Type B pancreatic cell (in vitro differentiated cells): Measurements from ENCODE around the gene NAXE. TPM values are rescaled to one million over a fixed set of nuclear protein-coding genes. Genes with fewer than 3 reads are reported as not detected.

ENCODE experiments used
- DNase-seq: peaks from one replicate; pipeline ENCODE4 v3.0.0; 2021; ENCODE audit warnings: mixed read lengths; ENCODE audit not compliant: unreplicated experiment; ENCODE audit errors: extremely low spot score
- H3K27ac Mint-ChIP-seq: 2 replicates; pipeline ENCODE4 v1.8.0; 2021; ENCODE audit warnings: mild to moderate bottlenecking, mixed read lengths
- H3K27me3 Mint-ChIP-seq: 2 replicates; pipeline ENCODE4 v1.8.0; 2021; ENCODE audit warnings: mixed read lengths
- H3K36me3 Mint-ChIP-seq: 2 replicates; pipeline ENCODE4 v1.8.0; 2021; ENCODE audit warnings: mixed read lengths
- H3K4me1 Mint-ChIP-seq: one replicate; pipeline ENCODE4 v1.8.0; 2021; ENCODE audit warnings: mixed read lengths; ENCODE audit not compliant: unreplicated experiment
- H3K4me3 Mint-ChIP-seq: 2 replicates; pipeline ENCODE4 v1.8.0; 2021; ENCODE audit warnings: mild to moderate bottlenecking, mixed read lengths
- H3K9me3 Mint-ChIP-seq: 2 replicates; pipeline ENCODE4 v1.8.0; 2021; ENCODE audit warnings: mixed read lengths
- total RNA-seq: library from RNA; stranded (reverse); gene quantifications from 2 replicates; pipeline ENCODE4 v1.2.1, GENCODE V29; 2021; ENCODE audit warnings: low replicate concordance
- TF ChIP-seq, protein P1 (sequence below): fragments of 200-600 bp; sonication (generic); conservative IDR thresholded peaks from 2 replicates; pipeline ENCODE4 v1.5.0; 2021; ENCODE audit warnings: antibody characterized with exemption, mild to moderate bottlenecking

NAXE gene
- total RNA-seq, 1 donor from 2014 or later = 98.4 TPM

DNA sequence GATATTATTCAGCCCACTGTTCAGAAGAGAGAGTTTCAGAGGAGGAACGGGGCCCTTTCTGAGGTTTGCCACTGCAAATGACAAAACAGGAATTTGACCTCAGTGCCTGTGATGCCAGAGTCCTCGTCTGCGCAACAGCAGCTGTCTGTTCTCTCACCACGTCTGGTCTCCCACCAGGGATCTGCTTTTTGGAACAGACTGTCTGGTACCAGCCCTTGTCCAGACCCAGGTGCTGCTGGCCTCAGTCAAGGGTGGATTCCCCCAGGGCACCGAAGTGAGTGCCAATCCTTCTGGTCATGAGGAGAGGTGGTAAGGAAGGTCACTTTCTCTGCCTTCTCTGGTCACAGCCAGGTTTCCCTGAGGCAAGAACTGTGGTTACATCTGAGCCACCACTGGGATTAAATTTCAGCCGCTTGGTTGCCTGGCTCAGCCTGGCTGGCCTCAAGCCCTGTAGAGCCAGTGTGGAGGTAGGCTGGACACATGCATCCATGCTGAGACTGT lies 48.1 kb downstream of the NAXE start:
- Mint-ChIP-seq H3K36me3 (no peaks in the 10 kb centered on the region), H3K27ac (no peak overlapping the region), H3K27me3 (peaks cover 90% of the 10 kb centered on the region), H3K4me1 (peaks cover 5% of the 10 kb centered on the region), H3K4me3 (no peak overlapping the region), H3K9me3 (no peaks in the 10 kb centered on the region)
- no peak for DNase-seq
- TF ChIP-seq, protein P1, sequence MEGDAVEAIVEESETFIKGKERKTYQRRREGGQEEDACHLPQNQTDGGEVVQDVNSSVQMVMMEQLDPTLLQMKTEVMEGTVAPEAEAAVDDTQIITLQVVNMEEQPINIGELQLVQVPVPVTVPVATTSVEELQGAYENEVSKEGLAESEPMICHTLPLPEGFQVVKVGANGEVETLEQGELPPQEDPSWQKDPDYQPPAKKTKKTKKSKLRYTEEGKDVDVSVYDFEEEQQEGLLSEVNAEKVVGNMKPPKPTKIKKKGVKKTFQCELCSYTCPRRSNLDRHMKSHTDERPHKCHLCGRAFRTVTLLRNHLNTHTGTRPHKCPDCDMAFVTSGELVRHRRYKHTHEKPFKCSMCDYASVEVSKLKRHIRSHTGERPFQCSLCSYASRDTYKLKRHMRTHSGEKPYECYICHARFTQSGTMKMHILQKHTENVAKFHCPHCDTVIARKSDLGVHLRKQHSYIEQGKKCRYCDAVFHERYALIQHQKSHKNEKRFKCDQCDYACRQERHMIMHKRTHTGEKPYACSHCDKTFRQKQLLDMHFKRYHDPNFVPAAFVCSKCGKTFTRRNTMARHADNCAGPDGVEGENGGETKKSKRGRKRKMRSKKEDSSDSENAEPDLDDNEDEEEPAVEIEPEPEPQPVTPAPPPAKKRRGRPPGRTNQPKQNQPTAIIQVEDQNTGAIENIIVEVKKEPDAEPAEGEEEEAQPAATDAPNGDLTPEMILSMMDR = no peak

DNA sequence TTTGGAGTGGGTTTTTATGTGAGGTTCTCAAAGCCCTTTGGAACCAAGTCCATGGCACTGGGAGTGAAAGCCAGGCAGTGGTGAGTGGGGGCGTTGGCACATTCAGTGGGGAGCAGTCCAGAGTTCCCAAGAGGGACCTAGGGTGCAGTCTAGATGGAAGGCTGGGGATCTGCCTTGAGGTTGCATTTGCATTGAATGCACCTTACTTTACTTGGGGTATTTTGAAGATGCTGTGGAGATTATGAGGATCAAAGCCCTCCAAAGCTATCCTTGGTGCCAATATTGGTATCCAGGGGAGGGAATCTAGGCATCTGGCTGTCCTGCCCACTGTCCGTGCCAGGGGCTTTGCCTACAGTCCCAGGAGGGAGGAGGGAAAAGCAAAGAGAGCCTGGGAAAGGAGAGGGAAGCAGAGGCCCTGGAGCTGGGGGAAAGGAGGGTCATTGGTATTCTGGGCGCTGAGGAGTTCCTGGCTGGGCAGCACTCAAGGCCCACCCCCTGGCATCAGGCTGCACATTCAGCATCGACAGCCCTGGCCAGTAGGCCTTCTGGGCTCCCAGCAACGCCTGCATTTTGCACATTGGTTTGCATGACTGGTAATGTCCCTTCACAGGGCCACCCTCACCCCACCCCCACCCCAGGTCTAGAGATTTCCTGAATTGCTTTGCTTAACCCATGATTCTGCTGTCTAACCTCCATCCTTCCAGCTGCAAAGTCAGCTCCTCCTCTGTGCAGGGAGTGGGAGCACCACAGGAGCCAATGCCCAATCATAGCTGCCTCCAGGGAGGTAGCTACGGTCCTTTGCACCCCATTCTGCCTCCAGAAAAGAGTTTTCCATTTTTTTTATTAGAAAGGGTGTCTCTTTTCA lies 49.5 kb downstream of the NAXE start:
- H3K4me3 Mint-ChIP-seq = peak overlapping the region; percentile 80
- H3K27me3 Mint-ChIP-seq = peaks cover 92% of the 10 kb centered on the region
- peaks cover 5% of the 10 kb centered on the region for H3K4me1 Mint-ChIP-seq
- H3K36me3 Mint-ChIP-seq = no peaks in the 10 kb centered on the region
- H3K27ac Mint-ChIP-seq = peak overlapping the region; percentile 11
- no peak for DNase-seq
- H3K9me3 Mint-ChIP-seq = no peaks in the 10 kb centered on the region
- TF ChIP-seq, protein P1 = no peak

DNA sequence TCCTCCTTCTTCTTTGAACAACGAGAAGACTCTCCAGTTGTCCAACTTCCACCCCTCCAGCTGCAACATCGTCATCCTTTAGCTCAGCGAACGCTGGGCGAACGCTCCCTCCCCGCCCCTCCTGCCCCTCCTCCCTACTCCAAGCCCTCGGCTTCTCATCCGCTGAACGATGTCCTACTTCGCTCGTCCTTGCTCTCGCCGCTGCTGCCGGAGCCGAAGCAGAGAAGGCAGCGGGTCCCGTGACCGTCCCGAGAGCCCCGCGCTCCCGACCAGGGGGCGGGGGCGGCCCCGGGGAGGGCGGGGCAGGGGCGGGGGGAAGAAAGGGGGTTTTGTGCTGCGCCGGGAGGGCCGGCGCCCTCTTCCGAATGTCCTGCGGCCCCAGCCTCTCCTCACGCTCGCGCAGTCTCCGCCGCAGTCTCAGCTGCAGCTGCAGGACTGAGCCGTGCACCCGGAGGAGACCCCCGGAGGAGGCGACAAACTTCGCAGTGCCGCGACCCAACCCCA lies 50.2 kb downstream of the NAXE start, which contains the start of gene BCAN:
BCAN (plus strand) TSS at position 357 of the 504 bp plus-strand sequence. CDS start 3,938 bp downstream, outside the sequence.
- Mint-ChIP-seq H3K4me3 (peak within 1 kb of the TSS; percentile 82), H3K27me3 (peaks cover 88% of the 10 kb centered on the region), H3K9me3 (no peaks in the 10 kb centered on the region), H3K27ac (peak within 1 kb of the TSS; percentile 11), H3K36me3 (no peaks in the 10 kb centered on the region), H3K4me1 (peaks cover 5% of the 10 kb centered on the region)
- TF ChIP-seq, protein P1 = no peak
- no peak for DNase-seq

DNA sequence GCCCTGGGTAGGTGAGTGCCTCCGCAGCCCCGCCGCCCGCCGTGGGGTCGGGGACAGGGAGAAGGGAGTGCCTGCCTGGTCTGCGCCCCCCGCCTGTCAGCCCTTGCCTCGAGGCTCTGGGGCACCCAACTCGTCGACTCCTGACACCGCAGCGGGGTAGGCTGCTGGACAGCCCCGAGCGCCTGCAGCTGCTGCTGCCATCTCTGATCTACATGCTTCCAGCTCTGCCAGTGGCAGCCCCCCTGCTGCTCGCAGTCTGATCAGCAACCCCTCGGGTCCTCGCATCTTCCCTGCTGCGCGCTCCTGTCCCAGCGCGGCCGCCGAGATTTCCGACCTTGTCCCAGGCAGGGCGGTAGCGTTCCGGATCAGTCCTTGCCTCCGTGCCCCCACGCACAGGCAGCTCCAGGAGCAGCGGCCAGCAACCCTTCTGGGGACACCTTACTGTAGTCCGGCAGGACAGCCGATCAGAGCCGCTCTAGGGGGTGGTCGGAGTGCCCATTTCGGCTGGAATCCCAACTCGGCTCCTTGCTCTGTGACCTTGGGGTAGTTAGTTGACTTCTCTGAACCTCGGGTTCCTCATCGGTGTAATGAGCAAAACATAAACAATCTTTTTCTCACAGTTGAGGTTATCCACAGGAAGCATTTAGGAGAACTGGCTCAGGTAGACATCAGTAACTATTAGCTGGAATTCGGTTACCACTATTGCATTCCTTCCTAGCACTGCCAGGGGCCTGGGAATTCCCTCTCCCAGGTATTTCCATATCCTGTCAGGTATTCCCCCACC lies 50.9 kb downstream of the NAXE start:
- DNase-seq = no peak
- Mint-ChIP-seq H3K9me3 (no peaks in the 10 kb centered on the region), H3K27ac (no peak overlapping the region), H3K4me3 (peak overlapping the region; percentile 82), H3K36me3 (no peaks in the 10 kb centered on the region), H3K27me3 (peaks cover 89% of the 10 kb centered on the region), H3K4me1 (peaks cover 5% of the 10 kb centered on the region)
- TF ChIP-seq, protein P1 = no peak

DNA sequence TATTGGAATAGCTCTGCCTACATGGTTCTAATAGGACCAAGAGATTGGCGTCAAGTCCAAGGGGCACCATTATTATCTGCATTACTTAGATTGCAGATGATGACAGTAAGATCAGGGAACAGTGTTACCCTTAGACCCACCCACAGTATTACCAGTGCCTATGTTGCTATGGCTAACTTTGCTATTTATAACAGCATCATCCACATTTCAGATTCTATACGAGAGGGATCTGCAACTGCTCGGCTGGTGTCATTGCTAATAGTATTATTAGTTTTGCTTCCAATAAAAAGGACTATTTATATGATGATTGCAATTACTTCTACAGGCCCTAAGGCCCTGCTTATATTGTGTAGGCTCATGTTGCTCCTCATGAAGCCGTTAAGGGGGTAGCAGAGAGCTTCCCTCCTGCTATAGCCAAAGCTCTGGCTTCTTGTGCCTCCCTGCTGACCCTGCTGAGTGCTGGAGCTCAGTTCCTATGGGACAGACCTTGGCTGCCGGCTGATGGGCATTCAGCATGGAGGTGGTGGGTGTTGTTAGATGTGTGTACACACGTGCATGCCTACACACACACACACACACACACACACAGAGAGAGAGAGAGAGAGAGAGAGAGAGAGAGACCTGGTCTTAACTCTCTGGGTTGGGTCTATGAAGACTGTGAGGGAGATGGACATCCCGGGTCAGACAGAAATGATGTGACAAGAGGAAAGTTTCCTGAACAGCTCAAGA lies 51.6 kb downstream of the NAXE start:
- Mint-ChIP-seq H3K27ac (no peak overlapping the region), H3K36me3 (no peaks in the 10 kb centered on the region), H3K4me1 (peaks cover 5% of the 10 kb centered on the region), H3K9me3 (no peaks in the 10 kb centered on the region), H3K27me3 (peaks cover 91% of the 10 kb centered on the region), H3K4me3 (peak overlapping the region; percentile 82)
- TF ChIP-seq, protein P1 = no peak
- no peak for DNase-seq
